PFSK-1 (cell line): ENCODE data around the gene NMS.

Experiments used
- FOXP2 ChIP-seq: optimal IDR thresholded peaks from 2 replicates; pipeline ENCODE3; 2011; ENCODE audit warnings: borderline replicate concordance, control low read depth, inconsistent platforms; ENCODE audit not compliant: insufficient read depth; ENCODE audit errors: extremely low read length, extremely low read depth
- POLR2AphosphoS5 ChIP-seq: IDR thresholded peaks from 2 replicates; pipeline ENCODE4 v1.6.1; 2012; ENCODE audit warnings: low read depth, mild to moderate bottlenecking, control low read depth, low read length, moderate library complexity
- TAF1 ChIP-seq: IDR thresholded peaks from 2 replicates; pipeline ENCODE4 v1.6.1; 2012; ENCODE audit warnings: low read length, control low read depth, borderline replicate concordance; ENCODE audit not compliant: insufficient read depth
- TF ChIP-seq, protein P1 (sequence below), 2 experiments: IDR thresholded peaks; 2 replicates each; pipeline versions ENCODE4 v1.6.1 to v1.8.0; 2011 to 2012; ENCODE audit warnings: low read depth in 2 of 2, low read length in 2 of 2, control low read depth in 1 of 2, inconsistent platforms in 1 of 2, mild to moderate bottlenecking in 1 of 2, moderate library complexity in 1 of 2; ENCODE audit not compliant: insufficient read depth in 1 of 2

DNA sequence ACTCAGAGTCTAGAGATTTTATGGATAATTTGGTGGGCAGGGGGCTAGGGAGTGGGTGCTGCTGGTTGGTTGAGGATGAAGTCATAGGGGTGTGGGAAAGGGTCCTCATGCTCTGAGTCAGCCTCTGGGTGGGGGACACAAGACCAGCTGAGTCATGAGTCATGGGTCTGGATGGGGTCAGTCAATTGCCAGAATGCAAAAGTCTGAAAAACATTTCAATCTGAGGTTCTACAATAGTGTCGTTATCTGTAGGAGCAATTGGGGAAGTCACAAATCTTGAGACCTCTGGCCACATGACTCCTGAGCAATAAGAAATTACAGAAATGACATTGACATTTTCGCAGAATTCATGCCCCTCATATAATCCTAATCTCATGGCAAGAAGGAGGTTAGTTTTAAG is 15.1 kb downstream of the NMS start:
- TF ChIP-seq, protein P1, sequence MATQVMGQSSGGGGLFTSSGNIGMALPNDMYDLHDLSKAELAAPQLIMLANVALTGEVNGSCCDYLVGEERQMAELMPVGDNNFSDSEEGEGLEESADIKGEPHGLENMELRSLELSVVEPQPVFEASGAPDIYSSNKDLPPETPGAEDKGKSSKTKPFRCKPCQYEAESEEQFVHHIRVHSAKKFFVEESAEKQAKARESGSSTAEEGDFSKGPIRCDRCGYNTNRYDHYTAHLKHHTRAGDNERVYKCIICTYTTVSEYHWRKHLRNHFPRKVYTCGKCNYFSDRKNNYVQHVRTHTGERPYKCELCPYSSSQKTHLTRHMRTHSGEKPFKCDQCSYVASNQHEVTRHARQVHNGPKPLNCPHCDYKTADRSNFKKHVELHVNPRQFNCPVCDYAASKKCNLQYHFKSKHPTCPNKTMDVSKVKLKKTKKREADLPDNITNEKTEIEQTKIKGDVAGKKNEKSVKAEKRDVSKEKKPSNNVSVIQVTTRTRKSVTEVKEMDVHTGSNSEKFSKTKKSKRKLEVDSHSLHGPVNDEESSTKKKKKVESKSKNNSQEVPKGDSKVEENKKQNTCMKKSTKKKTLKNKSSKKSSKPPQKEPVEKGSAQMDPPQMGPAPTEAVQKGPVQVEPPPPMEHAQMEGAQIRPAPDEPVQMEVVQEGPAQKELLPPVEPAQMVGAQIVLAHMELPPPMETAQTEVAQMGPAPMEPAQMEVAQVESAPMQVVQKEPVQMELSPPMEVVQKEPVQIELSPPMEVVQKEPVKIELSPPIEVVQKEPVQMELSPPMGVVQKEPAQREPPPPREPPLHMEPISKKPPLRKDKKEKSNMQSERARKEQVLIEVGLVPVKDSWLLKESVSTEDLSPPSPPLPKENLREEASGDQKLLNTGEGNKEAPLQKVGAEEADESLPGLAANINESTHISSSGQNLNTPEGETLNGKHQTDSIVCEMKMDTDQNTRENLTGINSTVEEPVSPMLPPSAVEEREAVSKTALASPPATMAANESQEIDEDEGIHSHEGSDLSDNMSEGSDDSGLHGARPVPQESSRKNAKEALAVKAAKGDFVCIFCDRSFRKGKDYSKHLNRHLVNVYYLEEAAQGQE (IDR thresholded peaks at IDR 0.05; ENCODE audit: insufficient read depth in 1 of 2, low read depth in 2 of 2, low read length in 2 of 2), result no peak
- no peak for TF ChIP-seq POLR2AphosphoS5
- no peak for TF ChIP-seq TAF1
- TF ChIP-seq FOXP2, result no peak
